HEK293 (cell line): Measurements from ENCODE around the gene ALOX12B.
A peak's percentile ranks its signal among the peaks of the same experiment; 100 is the strongest.

Experiments
- CTCF ChIA-PET: fragments of 350-600 bp; formaldehyde crosslinking; extraction: SDS; loops from one replicate; lab custom pipeline; 2021; ENCODE audit warnings: antibody characterized with exemption; lab: Yijun Ruan, JAX
- POLR2A ChIA-PET: fragments of 300-600 bp; formaldehyde crosslinking; extraction: SDS; loops from one replicate; lab custom pipeline; 2020; ENCODE audit warnings: antibody characterized with exemption, inconsistent platforms; lab: Yijun Ruan, JAX
- H3K27ac ChIP-seq: fragments of 200-500 bp; sonication (Bioruptor generic); 2 replicates; pipeline ENCODE4 v1.5.1; 2014; ENCODE audit warnings: low read depth, low read length, control low read depth, inconsistent platforms; ENCODE audit errors: extremely low read depth
- H3K36me3 ChIP-seq, 2 experiments: fragments of 200-500 bp in 1 of 2; sonication (Bioruptor generic) in 1 of 2; 1 replicate in 1 of 2; 2 replicates in 1 of 2; pipeline ENCODE4 v1.5.1; 2014 to 2017; ENCODE audit warnings: inconsistent platforms in 2 of 2, low read length in 2 of 2; ENCODE audit not compliant: control insufficient read depth in 2 of 2, insufficient read depth in 1 of 2
- H3K4me1 ChIP-seq: fragments of 200-500 bp; sonication (Bioruptor generic); 2 replicates; pipeline ENCODE4 v1.5.1; 2014; ENCODE audit warnings: mild to moderate bottlenecking, low read length, inconsistent platforms; ENCODE audit not compliant: control insufficient read depth, insufficient read depth
- H3K4me3 ChIP-seq: 2 replicates; pipeline ENCODE4 v1.5.1; 2011; ENCODE audit warnings: low read depth, mild to moderate bottlenecking, control low read depth, low read length, moderate library complexity
- H3K9me3 ChIP-seq: fragments of 200-500 bp; sonication (Bioruptor generic); 2 replicates; pipeline ENCODE4 v1.5.1; 2014; ENCODE audit warnings: low read depth, low read length, inconsistent platforms; ENCODE audit not compliant: control insufficient read depth, insufficient read depth
- GFI1B ChIP-seq: fragments of 450-650 bp; formaldehyde crosslinking; IDR thresholded peaks from 2 replicates; pipeline ENCODE4 v1.5.1; 2016; ENCODE audit warnings: missing biosample characterization, missing genetic modification characterization
- KLF1 ChIP-seq: fragments of 450-650 bp; formaldehyde crosslinking; IDR thresholded peaks from 2 replicates; pipeline ENCODE4 v1.5.1; 2016; ENCODE audit warnings: missing biosample characterization, missing genetic modification characterization
- KLF16 ChIP-seq: fragments of 450-650 bp; formaldehyde crosslinking; IDR thresholded peaks from 2 replicates; pipeline ENCODE4 v1.5.1; 2017; ENCODE audit warnings: missing biosample characterization, missing genetic modification characterization
- SCRT2 ChIP-seq: fragments of 450-650 bp; formaldehyde crosslinking; IDR thresholded peaks from 2 replicates; pipeline ENCODE4 v1.5.1; 2016; ENCODE audit warnings: missing biosample characterization, missing genetic modification characterization
- SETDB1 ChIP-seq: IDR thresholded peaks from one replicate; pipeline ENCODE4 v1.6.1; 2017; ENCODE audit warnings: mild to moderate bottlenecking, low read length, moderate library complexity, mixed read lengths; ENCODE audit not compliant: insufficient read length
- ZBTB11 ChIP-seq: fragments of 450-650 bp; formaldehyde crosslinking; conservative IDR thresholded peaks from 2 replicates; pipeline ENCODE4 v1.5.1; 2016; ENCODE audit warnings: low read depth, missing biosample characterization, missing genetic modification characterization
- ZBTB20 ChIP-seq: fragments of 450-650 bp; formaldehyde crosslinking; IDR thresholded peaks from 2 replicates; pipeline ENCODE4 v1.5.1; 2016; ENCODE audit warnings: missing biosample characterization, missing genetic modification characterization
- ZNF140 ChIP-seq: fragments of 450-650 bp; formaldehyde crosslinking; IDR thresholded peaks from 2 replicates; pipeline ENCODE4 v1.5.1; 2016; ENCODE audit warnings: missing biosample characterization, missing genetic modification characterization
- ZNF202 ChIP-seq: fragments of 450-650 bp; formaldehyde crosslinking; IDR thresholded peaks from 2 replicates; pipeline ENCODE4 v1.5.1; 2016; ENCODE audit warnings: missing biosample characterization, missing genetic modification characterization, borderline replicate concordance
- ZNF473 ChIP-seq: fragments of 450-650 bp; formaldehyde crosslinking; IDR thresholded peaks from 2 replicates; pipeline ENCODE4 v1.5.1; 2017; ENCODE audit warnings: missing biosample characterization, missing genetic modification characterization
- ZNF501 ChIP-seq: fragments of 450-650 bp; formaldehyde crosslinking; IDR thresholded peaks from 2 replicates; pipeline ENCODE4 v1.5.1; 2016; ENCODE audit warnings: missing biosample characterization, missing genetic modification characterization
- ZNF530 ChIP-seq: fragments of 450-650 bp; formaldehyde crosslinking; IDR thresholded peaks from 2 replicates; pipeline ENCODE4 v1.5.1; 2016; ENCODE audit warnings: low read depth, missing biosample characterization, missing genetic modification characterization
- ZNF623 ChIP-seq: fragments of 450-650 bp; formaldehyde crosslinking; IDR thresholded peaks from 2 replicates; pipeline ENCODE4 v1.5.1; 2016; ENCODE audit warnings: missing biosample characterization, missing genetic modification characterization
- ZNF701 ChIP-seq: fragments of 450-650 bp; formaldehyde crosslinking; IDR thresholded peaks from 2 replicates; pipeline ENCODE4 v1.5.1; 2016; ENCODE audit warnings: missing biosample characterization, missing genetic modification characterization
- ZSCAN30 ChIP-seq: fragments of 450-650 bp; IDR thresholded peaks from 2 replicates; pipeline ENCODE4 v1.5.1; 2018; ENCODE audit warnings: missing biosample characterization, mild to moderate bottlenecking, missing genetic modification characterization, moderate library complexity
- TF ChIP-seq, protein P1 (sequence below): fragments of 450-650 bp; formaldehyde crosslinking; IDR thresholded peaks from 2 replicates; pipeline ENCODE4 v1.5.0; 2017; ENCODE audit warnings: missing biosample characterization, missing genetic modification characterization, borderline replicate concordance
- TF ChIP-seq, protein P2 (sequence below): sonication (generic); formaldehyde crosslinking; IDR thresholded peaks from 2 replicates; pipeline ENCODE4 v1.8.1; 2022; ENCODE audit warnings: mild to moderate bottlenecking, moderate library complexity, missing genetic modification reagents
- TF ChIP-seq, protein P3 (sequence below): fragments of 450-650 bp; formaldehyde crosslinking; IDR thresholded peaks from 2 replicates; pipeline ENCODE4 v1.5.1; 2017; ENCODE audit warnings: missing biosample characterization, mild to moderate bottlenecking, missing genetic modification characterization, moderate library complexity
- TF ChIP-seq, protein P4 (sequence below): fragments of 450-650 bp; formaldehyde crosslinking; IDR thresholded peaks from 2 replicates; pipeline ENCODE4 v1.5.1; 2016; ENCODE audit warnings: missing biosample characterization, missing genetic modification characterization

Gene ALOX12B

GRCh38 chr17:8072729-8073461, 14.6 kb downstream of the ALOX12B start:
- Histone ChIP-seq H3K9me3 (no peaks in the 10 kb centered on the region), H3K27ac (no peak overlapping the region), H3K36me3 (no peaks in the 10 kb centered on the region), H3K4me3 (no peak overlapping the region), H3K4me1 (no peaks in the 10 kb centered on the region)
- ChIA-PET POLR2A (interaction anchor here (1.1 to 1.6 kb wide), 2 partner anchors 10 to 13 kb away, joined by 3 to 6 read pairs; no protein-coding TSS in a partner anchor), CTCF (interaction anchor here (0.5 to 27.3 kb wide), 40 partner anchors 8 to 746 kb away, joined by 3 to 561 read pairs (median 4); partner anchors contain the start of genes ALOX12B, ALOXE3, AURKB and CNTROB)
- TF ChIP-seq SCRT2 (tag by site-specific recombination) (peak; percentile 77), KLF1 (tag by site-specific recombination) (peak; percentile 63)
- TF ChIP-seq, protein P1, sequence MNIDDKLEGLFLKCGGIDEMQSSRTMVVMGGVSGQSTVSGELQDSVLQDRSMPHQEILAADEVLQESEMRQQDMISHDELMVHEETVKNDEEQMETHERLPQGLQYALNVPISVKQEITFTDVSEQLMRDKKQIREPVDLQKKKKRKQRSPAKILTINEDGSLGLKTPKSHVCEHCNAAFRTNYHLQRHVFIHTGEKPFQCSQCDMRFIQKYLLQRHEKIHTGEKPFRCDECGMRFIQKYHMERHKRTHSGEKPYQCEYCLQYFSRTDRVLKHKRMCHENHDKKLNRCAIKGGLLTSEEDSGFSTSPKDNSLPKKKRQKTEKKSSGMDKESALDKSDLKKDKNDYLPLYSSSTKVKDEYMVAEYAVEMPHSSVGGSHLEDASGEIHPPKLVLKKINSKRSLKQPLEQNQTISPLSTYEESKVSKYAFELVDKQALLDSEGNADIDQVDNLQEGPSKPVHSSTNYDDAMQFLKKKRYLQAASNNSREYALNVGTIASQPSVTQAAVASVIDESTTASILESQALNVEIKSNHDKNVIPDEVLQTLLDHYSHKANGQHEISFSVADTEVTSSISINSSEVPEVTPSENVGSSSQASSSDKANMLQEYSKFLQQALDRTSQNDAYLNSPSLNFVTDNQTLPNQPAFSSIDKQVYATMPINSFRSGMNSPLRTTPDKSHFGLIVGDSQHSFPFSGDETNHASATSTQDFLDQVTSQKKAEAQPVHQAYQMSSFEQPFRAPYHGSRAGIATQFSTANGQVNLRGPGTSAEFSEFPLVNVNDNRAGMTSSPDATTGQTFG (tag by site-specific recombination), result no peak

GRCh38 chr17:8072341-8072728, 15.2 kb downstream of the ALOX12B start:
- no peak overlapping the region for H3K27ac ChIP-seq
- CTCF ChIA-PET, result interaction anchor here (0.9 to 27.3 kb wide), 5 partner anchors 8 to 47 kb away, joined by 3 to 561 read pairs (median 76); partner anchors contain the start of genes ALOX12B and ALOXE3
- no peaks in the 10 kb centered on the region for H3K9me3 ChIP-seq
- no peaks in the 10 kb centered on the region for H3K4me1 ChIP-seq
- H3K4me3 ChIP-seq, result no peak overlapping the region
- no peaks in the 10 kb centered on the region for H3K36me3 ChIP-seq
- POLR2A ChIA-PET, result no interaction called here
- TF ChIP-seq ZNF623 (tag by site-specific recombination) (no peak), ZNF202 (tag by site-specific recombination) (no peak), KLF16 (tag by site-specific recombination) (no peak), ZNF501 (tag by site-specific recombination) (no peak), ZNF473 (tag by site-specific recombination) (no peak), SETDB1 (no peak), ZNF140 (no peak), GFI1B (tag by site-specific recombination) (no peak), ZBTB20 (tag by site-specific recombination) (no peak), ZNF530 (tag by site-specific recombination) (no peak), ZBTB11 (tag by site-specific recombination) (no peak), ZSCAN30 (tag by site-specific recombination) (no peak), ZNF701 (tag by site-specific recombination) (no peak)
- TF ChIP-seq, protein P2, sequence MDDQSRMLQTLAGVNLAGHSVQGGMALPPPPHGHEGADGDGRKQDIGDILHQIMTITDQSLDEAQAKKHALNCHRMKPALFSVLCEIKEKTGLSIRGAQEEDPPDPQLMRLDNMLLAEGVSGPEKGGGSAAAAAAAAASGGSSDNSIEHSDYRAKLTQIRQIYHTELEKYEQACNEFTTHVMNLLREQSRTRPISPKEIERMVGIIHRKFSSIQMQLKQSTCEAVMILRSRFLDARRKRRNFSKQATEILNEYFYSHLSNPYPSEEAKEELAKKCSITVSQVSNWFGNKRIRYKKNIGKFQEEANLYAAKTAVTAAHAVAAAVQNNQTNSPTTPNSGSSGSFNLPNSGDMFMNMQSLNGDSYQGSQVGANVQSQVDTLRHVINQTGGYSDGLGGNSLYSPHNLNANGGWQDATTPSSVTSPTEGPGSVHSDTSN (CRISPR knock-in tag), result no peak
- TF ChIP-seq, protein P3, sequence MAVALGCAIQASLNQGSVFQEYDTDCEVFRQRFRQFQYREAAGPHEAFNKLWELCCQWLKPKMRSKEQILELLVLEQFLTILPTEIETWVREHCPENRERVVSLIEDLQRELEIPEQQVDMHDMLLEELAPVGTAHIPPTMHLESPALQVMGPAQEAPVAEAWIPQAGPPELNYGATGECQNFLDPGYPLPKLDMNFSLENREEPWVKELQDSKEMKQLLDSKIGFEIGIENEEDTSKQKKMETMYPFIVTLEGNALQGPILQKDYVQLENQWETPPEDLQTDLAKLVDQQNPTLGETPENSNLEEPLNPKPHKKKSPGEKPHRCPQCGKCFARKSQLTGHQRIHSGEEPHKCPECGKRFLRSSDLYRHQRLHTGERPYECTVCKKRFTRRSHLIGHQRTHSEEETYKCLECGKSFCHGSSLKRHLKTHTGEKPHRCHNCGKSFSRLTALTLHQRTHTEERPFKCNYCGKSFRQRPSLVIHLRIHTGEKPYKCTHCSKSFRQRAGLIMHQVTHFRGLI (tag by site-specific recombination), result no peak
- TF ChIP-seq, protein P4, sequence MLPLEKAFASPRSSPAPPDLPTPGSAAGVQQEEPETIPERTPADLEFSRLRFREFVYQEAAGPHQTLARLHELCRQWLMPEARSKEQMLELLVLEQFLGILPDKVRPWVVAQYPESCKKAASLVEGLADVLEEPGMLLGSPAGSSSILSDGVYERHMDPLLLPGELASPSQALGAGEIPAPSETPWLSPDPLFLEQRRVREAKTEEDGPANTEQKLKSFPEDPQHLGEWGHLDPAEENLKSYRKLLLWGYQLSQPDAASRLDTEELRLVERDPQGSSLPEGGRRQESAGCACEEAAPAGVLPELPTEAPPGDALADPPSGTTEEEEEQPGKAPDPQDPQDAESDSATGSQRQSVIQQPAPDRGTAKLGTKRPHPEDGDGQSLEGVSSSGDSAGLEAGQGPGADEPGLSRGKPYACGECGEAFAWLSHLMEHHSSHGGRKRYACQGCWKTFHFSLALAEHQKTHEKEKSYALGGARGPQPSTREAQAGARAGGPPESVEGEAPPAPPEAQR, result no peak
